Measurements from ENCODE around the gene KHDC3L.
"Not testable (repeated sequence)": the region's sequence is repeated elsewhere in the genome, so short reads cannot be mapped to it uniquely, and the experiment has no call there.

The KHDC3L gene

GRCh38 chr6:73375216-73375615 is 12.8 kb downstream of the KHDC3L start:
- POLR2A ChIA-PET: no interaction called here
- H3K4me3 ChIP-seq (ENCODE audit: low read depth, low read length): no peak overlapping the region

DNA sequence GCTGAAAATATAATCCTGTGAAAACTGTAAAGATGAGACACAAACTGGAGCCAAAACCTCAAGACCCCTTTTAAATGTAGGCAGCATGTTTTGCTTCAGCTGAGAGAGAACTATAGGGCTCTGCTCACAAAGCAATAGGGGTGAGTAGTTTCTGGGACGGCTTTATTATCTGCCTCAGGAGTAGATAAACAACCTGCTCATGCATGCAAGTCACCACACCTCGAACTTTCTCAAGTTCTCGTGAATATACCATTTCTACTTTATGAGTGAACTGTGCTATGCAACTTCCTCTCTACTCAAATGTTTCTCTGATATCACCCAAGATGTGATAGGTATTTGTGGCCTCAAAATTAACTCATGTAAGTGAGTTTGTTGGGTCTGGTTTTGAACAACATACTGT is 14.8 kb downstream of the KHDC3L start:
- no peak overlapping the region for H3K4me3 ChIP-seq (ENCODE audit: low read depth, low read length)
- TF ChIP-seq, protein P1, sequence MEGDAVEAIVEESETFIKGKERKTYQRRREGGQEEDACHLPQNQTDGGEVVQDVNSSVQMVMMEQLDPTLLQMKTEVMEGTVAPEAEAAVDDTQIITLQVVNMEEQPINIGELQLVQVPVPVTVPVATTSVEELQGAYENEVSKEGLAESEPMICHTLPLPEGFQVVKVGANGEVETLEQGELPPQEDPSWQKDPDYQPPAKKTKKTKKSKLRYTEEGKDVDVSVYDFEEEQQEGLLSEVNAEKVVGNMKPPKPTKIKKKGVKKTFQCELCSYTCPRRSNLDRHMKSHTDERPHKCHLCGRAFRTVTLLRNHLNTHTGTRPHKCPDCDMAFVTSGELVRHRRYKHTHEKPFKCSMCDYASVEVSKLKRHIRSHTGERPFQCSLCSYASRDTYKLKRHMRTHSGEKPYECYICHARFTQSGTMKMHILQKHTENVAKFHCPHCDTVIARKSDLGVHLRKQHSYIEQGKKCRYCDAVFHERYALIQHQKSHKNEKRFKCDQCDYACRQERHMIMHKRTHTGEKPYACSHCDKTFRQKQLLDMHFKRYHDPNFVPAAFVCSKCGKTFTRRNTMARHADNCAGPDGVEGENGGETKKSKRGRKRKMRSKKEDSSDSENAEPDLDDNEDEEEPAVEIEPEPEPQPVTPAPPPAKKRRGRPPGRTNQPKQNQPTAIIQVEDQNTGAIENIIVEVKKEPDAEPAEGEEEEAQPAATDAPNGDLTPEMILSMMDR (IDR thresholded peaks at IDR 0.05; ENCODE audit: insufficient read depth, low read length, missing control alignments): no peak
- no peak for DNase-seq (ENCODE audit: low read depth, low spot score)
- CTCF ChIA-PET: interaction anchor here (1.6 to 4.6 kb wide), 3 partner anchors 11 to 92 kb away, joined by 6 to 29 read pairs (median 6); no protein-coding TSS in a partner anchor
- POLR2A ChIA-PET: no interaction called here

More at GRCh38 chr6:73375216-73375615, 12.8 kb downstream of the KHDC3L start:
- TF ChIP-seq, protein P1 (IDR thresholded peaks at IDR 0.05; ENCODE audit: insufficient read depth, low read length, missing control alignments): no peak
- CTCF ChIA-PET: interaction anchor here (1.2 to 1.7 kb wide), 2 partner anchors 13 to 45 kb away, joined by 3 to 9 read pairs; no protein-coding TSS in a partner anchor
- no peak for DNase-seq (ENCODE audit: low read depth, low spot score)

DNA sequence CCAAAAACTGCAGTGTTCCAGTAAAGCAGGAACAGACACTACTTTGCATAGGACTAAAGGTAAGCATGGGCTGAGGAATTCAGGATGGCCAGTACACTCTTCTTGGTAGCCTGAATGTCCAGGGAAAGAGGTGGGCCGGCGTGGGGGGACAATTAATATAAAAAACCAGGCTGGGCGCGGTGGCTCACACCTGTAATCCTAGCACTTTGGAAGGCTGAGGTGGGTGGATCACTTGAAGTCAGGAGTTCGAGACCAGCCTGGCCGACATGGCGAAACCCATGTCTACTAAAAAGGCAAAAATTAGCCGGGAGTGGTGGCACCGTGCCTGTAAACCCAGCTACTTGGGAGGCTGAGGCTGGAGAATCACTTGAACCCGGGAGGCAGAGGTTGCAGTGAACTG is 19.1 kb downstream of the KHDC3L start:
- POLR2A ChIA-PET, CTCF ChIA-PET: not testable (repeated sequence)

DNA sequence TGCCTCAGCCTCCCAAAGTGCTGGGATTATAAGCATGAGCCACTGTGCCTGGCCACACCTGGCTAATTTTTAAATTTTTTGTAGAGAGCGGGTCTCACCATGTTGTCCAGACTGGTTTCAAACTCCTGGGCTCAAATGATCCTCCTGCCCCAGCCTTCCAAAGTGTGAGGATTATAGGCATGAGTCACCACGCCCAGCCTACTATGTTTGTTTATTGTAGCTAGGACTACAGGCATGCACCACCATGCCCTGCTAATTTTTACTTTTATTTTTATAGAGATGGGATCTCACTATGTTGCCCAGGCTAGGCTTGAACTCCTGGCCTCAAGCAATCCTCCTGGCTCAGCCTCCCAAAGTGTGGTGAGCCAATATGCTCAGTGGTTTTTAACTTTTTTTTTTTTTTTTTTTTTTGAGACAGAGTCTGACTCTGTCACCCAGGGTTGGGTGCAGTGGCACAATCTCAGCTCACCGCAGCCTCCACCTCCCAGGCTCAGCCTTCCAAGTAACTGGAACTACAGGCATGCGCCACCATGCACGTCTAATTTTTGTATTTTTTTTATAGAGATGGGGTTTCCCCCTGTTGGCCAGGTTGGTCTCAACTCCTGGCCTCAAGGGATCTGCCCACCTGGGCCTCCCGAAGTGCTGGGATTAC is 20.1 kb downstream of the KHDC3L start:
- ChIA-PET POLR2A (no interaction called here), CTCF (interaction anchor here (0.9 kb wide), 1 partner anchor 12 kb away, joined by 3 read pairs; the partner anchor contains the start of gene OOEP)

More for the DNA sequence above, 19.1 kb downstream of the KHDC3L start:
- DNase-seq (ENCODE audit: low read depth, low spot score); H3K4me3 ChIP-seq (ENCODE audit: low read depth, low read length): not testable (repeated sequence)

GRCh38 chr6:73388433-73388799 is 26.0 kb downstream of the KHDC3L start:
- POLR2A ChIA-PET: interaction anchor here (1.1 kb wide), 1 partner anchor 73 kb away, joined by 5 read pairs; the partner anchor contains the start of gene MTO1

More for the DNA sequence above, 20.1 kb downstream of the KHDC3L start:
- TF ChIP-seq, protein P1 (IDR thresholded peaks at IDR 0.05; ENCODE audit: insufficient read depth, low read length, missing control alignments): no peak
- DNase-seq (ENCODE audit: low read depth, low spot score): no peak
- no peak overlapping the region for H3K4me3 ChIP-seq (ENCODE audit: low read depth, low read length)

GRCh38 chr6:73388800-73389512 is 26.5 kb downstream of the KHDC3L start:
- peak overlapping the region; percentile 65 for H3K4me3 ChIP-seq (ENCODE audit: low read depth, low read length)
- ChIA-PET POLR2A (interaction anchor here (0.9 to 1.1 kb wide), 2 partner anchors 50 to 72 kb away, joined by 3 to 5 read pairs; partner anchors contain the start of gene MTO1), CTCF (interaction anchor here (0.7 to 2.2 kb wide), 21 partner anchors 9 to 264 kb away, joined by 3 to 29 read pairs (median 4); no protein-coding TSS in a partner anchor)
- peak; percentile 5 for DNase-seq (ENCODE audit: low read depth, low spot score)
- TF ChIP-seq, protein P1 (IDR thresholded peaks at IDR 0.05; ENCODE audit: insufficient read depth, low read length, missing control alignments): peak; percentile 82

More at GRCh38 chr6:73388433-73388799, 26.0 kb downstream of the KHDC3L start:
- DNase-seq (ENCODE audit: low read depth, low spot score): no peak
- peak overlapping the region; percentile 65 for H3K4me3 ChIP-seq (ENCODE audit: low read depth, low read length)
- TF ChIP-seq, protein P1 (IDR thresholded peaks at IDR 0.05; ENCODE audit: insufficient read depth, low read length, missing control alignments): no peak
- CTCF ChIA-PET: interaction anchor here (0.7 to 2.2 kb wide), 18 partner anchors 10 to 222 kb away, joined by 3 to 29 read pairs (median 4); no protein-coding TSS in a partner anchor

All from AG04449 (cell line).